Stimulated activated CD8-positive, alpha-beta memory T cell treated with anti-CD3 and anti-CD28 coated beads, Interleukin-2, amount 100 ng/mL, for 1 hour (primary cell): Measurements from ENCODE around the gene RHPN2.
"Not testable (repeated sequence)": the region's sequence is repeated elsewhere in the genome, so short reads cannot be mapped to it uniquely, and the experiment has no call there.

ENCODE experiments used
- DNase-seq, 2 donors: peaks; one replicate each; pipeline ENCODE4 v3.0.0-alpha.2; 2020; ENCODE audit warnings: low read depth in 2 of 2

RHPN2 gene

GRCh38 chr19:33029746-33030303, 34.9 kb downstream of the RHPN2 start:
- DNase-seq, result no peak

- not testable (repeated sequence) for DNase-seq
These were observed 38.1 kb downstream of the RHPN2 start for GRCh38 chr19:33026602-33027001.

- DNase-seq, result not testable (repeated sequence)
These were observed 39.0 kb downstream of the RHPN2 start for GRCh38 chr19:33025468-33026238.

GRCh38 chr19:33024398-33024797, 40.3 kb downstream of the RHPN2 start:
- DNase-seq, result no peak

GRCh38 chr19:33022472-33023116, 42.1 kb downstream of the RHPN2 start:
- DNase-seq, result no peak

GRCh38 chr19:33010891-33011290, 53.8 kb downstream of the RHPN2 start:
- DNase-seq, result not testable (repeated sequence)

GRCh38 chr19:33008738-33009137, 56.0 kb downstream of the RHPN2 start:
- no peak for DNase-seq

GRCh38 chr19:33005440-33005839, 59.2 kb downstream of the RHPN2 start:
- DNase-seq, result no peak

- not testable (repeated sequence) for DNase-seq
These were observed 61.2 kb downstream of the RHPN2 start for GRCh38 chr19:33003424-33004024.

- DNase-seq, result not testable (repeated sequence)
These were observed 62.4 kb downstream of the RHPN2 start for GRCh38 chr19:33002126-33002865.

- DNase-seq, result no peak
These were observed 63.8 kb downstream of the RHPN2 start for GRCh38 chr19:33000910-33001309.

GRCh38 chr19:33000510-33000909, 64.2 kb downstream of the RHPN2 start:
- DNase-seq, result no peak

GRCh38 chr19:32998722-32999121, 66.0 kb downstream of the RHPN2 start:
- DNase-seq, result no peak

GRCh38 chr19:32997716-32998355, 66.9 kb downstream of the RHPN2 start:
- no peak for DNase-seq

- not testable (repeated sequence) for DNase-seq
These were observed 67.6 kb downstream of the RHPN2 start for GRCh38 chr19:32997061-32997464.

GRCh38 chr19:32995966-32996365, 68.7 kb downstream of the RHPN2 start:
- DNase-seq, result not testable (repeated sequence)

GRCh38 chr19:32988724-32989123, 76.0 kb downstream of the RHPN2 start:
- no peak for DNase-seq

GRCh38 chr19:32988254-32988653, 76.4 kb downstream of the RHPN2 start:
- DNase-seq, result not testable (repeated sequence)

- not testable (repeated sequence) for DNase-seq
These were observed 82.2 kb downstream of the RHPN2 start for GRCh38 chr19:32982488-32982887.

- DNase-seq, result not testable (repeated sequence)
These were observed 84.9 kb downstream of the RHPN2 start for GRCh38 chr19:32979807-32980206.

- DNase-seq, result not testable (repeated sequence)
These were observed 86.9 kb downstream of the RHPN2 start for GRCh38 chr19:32977813-32978212.
